Inflammatory macrophage treated with lipopolysaccharide for 4 hours (primary cell): Measurements from ENCODE around the gene PLCB4.

Experiments used
- DNase-seq: peaks from one replicate; pipeline ENCODE4 v3.0.0-alpha.2; 2020

The PLCB4 gene

GRCh38 chr20:9062066-9062465, 6.8 kb upstream of the PLCB4 start:
- no peak for DNase-seq

- no peak for DNase-seq
Observed at GRCh38 chr20:9066191-9066590, 2.7 kb upstream of the PLCB4 start.

- DNase-seq, result no peak
Observed at GRCh38 chr20:9068233-9068801, 570 bp upstream of the PLCB4 start.

- no peak for DNase-seq
Observed at GRCh38 chr20:9070304-9070703, 1.4 kb downstream of the PLCB4 start.

- DNase-seq, result no peak
Observed at GRCh38 chr20:9071976-9072726, 3.3 kb downstream of the PLCB4 start.

- DNase-seq, result no peak
Observed at GRCh38 chr20:9072861-9073500, 4.1 kb downstream of the PLCB4 start.

GRCh38 chr20:9075264-9076095, 6.6 kb downstream of the PLCB4 start:
- no peak for DNase-seq

GRCh38 chr20:9076440-9076839, 7.6 kb downstream of the PLCB4 start:
- DNase-seq, result no peak

GRCh38 chr20:9078826-9079731, 10.2 kb downstream of the PLCB4 start:
- no peak for DNase-seq

- no peak for DNase-seq
Observed at GRCh38 chr20:9081423-9081966, 12.6 kb downstream of the PLCB4 start.

- DNase-seq, result no peak
Observed at GRCh38 chr20:9082741-9083140, 13.9 kb downstream of the PLCB4 start.

GRCh38 chr20:9087531-9088217, 18.8 kb downstream of the PLCB4 start:
- no peak for DNase-seq

- DNase-seq, result no peak
Observed at GRCh38 chr20:9088556-9088955, 19.7 kb downstream of the PLCB4 start.

GRCh38 chr20:9092113-9092512, 23.2 kb downstream of the PLCB4 start:
- DNase-seq, result no peak

- DNase-seq, result no peak
Observed at GRCh38 chr20:9092655-9093054, 23.8 kb downstream of the PLCB4 start.

- DNase-seq, result no peak
Observed at GRCh38 chr20:9093218-9093957, 24.5 kb downstream of the PLCB4 start.

- no peak for DNase-seq
Observed at GRCh38 chr20:9099372-9099771, 30.5 kb downstream of the PLCB4 start.

GRCh38 chr20:9100691-9101090, 31.8 kb downstream of the PLCB4 start:
- DNase-seq, result no peak

GRCh38 chr20:9102456-9102855, 33.6 kb downstream of the PLCB4 start:
- DNase-seq, result no peak

- DNase-seq, result no peak
Observed at GRCh38 chr20:9103955-9104354, 35.1 kb downstream of the PLCB4 start.

- no peak for DNase-seq
Observed at GRCh38 chr20:9108260-9108659, 39.4 kb downstream of the PLCB4 start.
